ENCODE measurements around the gene YIPF5.

Gene YIPF5

GRCh38 chr5:144202726-144203125 lies 32.3 kb upstream of the YIPF5 start (continued):
- no peak for TF ChIP-seq ZNF8 (CRISPR knock-in tag; IDR thresholded peaks at IDR 0.05)

- ATAC-seq: no peak
- no peak for TF ChIP-seq ISL1 (CRISPR knock-in tag; IDR thresholded peaks at IDR 0.05)
- TF ChIP-seq OSR1 (CRISPR knock-in tag; IDR thresholded peaks at IDR 0.05): no peak
- no peak for TF ChIP-seq ZNF70 (CRISPR knock-in tag; IDR thresholded peaks at IDR 0.05)
- no peak for TF ChIP-seq ARNTL (CRISPR knock-in tag; IDR thresholded peaks at IDR 0.05; ENCODE audit: borderline replicate concordance, low read depth)
- no peak for TF ChIP-seq ZNF8 (CRISPR knock-in tag; IDR thresholded peaks at IDR 0.05)
- no peak for TF ChIP-seq PATZ1 (CRISPR knock-in tag; IDR thresholded peaks at IDR 0.05; ENCODE audit: borderline replicate concordance)
These were observed 31.6 kb upstream of the YIPF5 start for GRCh38 chr5:144202072-144202471.

GRCh38 chr5:144201588-144201987 lies 31.1 kb upstream of the YIPF5 start:
- no peak for ATAC-seq
- no peak for TF ChIP-seq GLIS3 (CRISPR knock-in tag; IDR thresholded peaks at IDR 0.05)
- TF ChIP-seq ZFP30 (CRISPR knock-in tag; IDR thresholded peaks at IDR 0.05): no peak
- no peak for TF ChIP-seq ZNF70 (CRISPR knock-in tag; IDR thresholded peaks at IDR 0.05)
- TF ChIP-seq TOX (CRISPR knock-in tag; IDR thresholded peaks at IDR 0.05; ENCODE audit: borderline replicate concordance): no peak

- peak; percentile 40; the same call in 2 of the 3 replicates for ATAC-seq
- TF ChIP-seq TOX (CRISPR knock-in tag; IDR thresholded peaks at IDR 0.05; ENCODE audit: borderline replicate concordance) (no peak), ZNF8 (CRISPR knock-in tag; IDR thresholded peaks at IDR 0.05) (no peak), TCF4 (CRISPR knock-in tag; IDR thresholded peaks at IDR 0.05; ENCODE audit: borderline replicate concordance) (no peak), ESRRG (CRISPR knock-in tag; IDR thresholded peaks at IDR 0.05) (no peak), ARNTL (CRISPR knock-in tag; IDR thresholded peaks at IDR 0.05; ENCODE audit: borderline replicate concordance, low read depth) (no peak), BACH2 (CRISPR knock-in tag; IDR thresholded peaks at IDR 0.05; ENCODE audit: borderline replicate concordance) (no peak), POU6F1 (CRISPR knock-in tag; IDR thresholded peaks at IDR 0.05; ENCODE audit: borderline replicate concordance, low read depth) (no peak), ZNF70 (CRISPR knock-in tag; IDR thresholded peaks at IDR 0.05) (no peak), RARB (CRISPR knock-in tag; IDR thresholded peaks at IDR 0.05) (no peak), PPARA (CRISPR knock-in tag; IDR thresholded peaks at IDR 0.05; ENCODE audit: borderline replicate concordance) (no peak), ZFP3 (CRISPR knock-in tag; IDR thresholded peaks at IDR 0.05) (no peak), ZC3H10 (CRISPR knock-in tag; IDR thresholded peaks at IDR 0.05) (no peak), CSDC2 (CRISPR knock-in tag; IDR thresholded peaks at IDR 0.05) (no peak), ISL1 (CRISPR knock-in tag; IDR thresholded peaks at IDR 0.05) (no peak), GLIS3 (CRISPR knock-in tag; IDR thresholded peaks at IDR 0.05) (no peak), PATZ1 (CRISPR knock-in tag; IDR thresholded peaks at IDR 0.05; ENCODE audit: borderline replicate concordance) (no peak)
These were observed 27.9 kb upstream of the YIPF5 start for GRCh38 chr5:144198386-144198785.

GRCh38 chr5:144196612-144197011 lies 26.2 kb upstream of the YIPF5 start:
- ATAC-seq: no peak

More at GRCh38 chr5:144196612-144197011, 26.2 kb upstream of the YIPF5 start:
- TF ChIP-seq TSHZ2 (CRISPR knock-in tag; IDR thresholded peaks at IDR 0.05) (no peak), ISL1 (CRISPR knock-in tag; IDR thresholded peaks at IDR 0.05) (no peak), PATZ1 (CRISPR knock-in tag; IDR thresholded peaks at IDR 0.05; ENCODE audit: borderline replicate concordance) (no peak), PPARA (CRISPR knock-in tag; IDR thresholded peaks at IDR 0.05; ENCODE audit: borderline replicate concordance) (no peak), RARB (CRISPR knock-in tag; IDR thresholded peaks at IDR 0.05) (no peak), BACH2 (CRISPR knock-in tag; IDR thresholded peaks at IDR 0.05; ENCODE audit: borderline replicate concordance) (no peak), ZNF565 (CRISPR knock-in tag; conservative IDR thresholded peaks at IDR 0.05; ENCODE audit: low read depth) (no peak), ZNF8 (CRISPR knock-in tag; IDR thresholded peaks at IDR 0.05) (no peak), ESRRG (CRISPR knock-in tag; IDR thresholded peaks at IDR 0.05) (no peak)
